SU-DHL-6 (cell line): ENCODE measurements around the gene FNIP2.

Experiments used
- H2AFZ ChIP-seq: fragments of 200-600 bp; sonication (generic); 2 replicates; pipeline ENCODE4 v1.6.1; 2014; ENCODE audit warnings: low read depth, mild to moderate bottlenecking, moderate library complexity, mixed read lengths, antibody characterized with exemption, low read length; ENCODE audit not compliant: severe bottlenecking
- H3F3A ChIP-seq: fragments of 200-600 bp; shearing (Covaris generic); 2 replicates; pipeline ENCODE4 v1.6.0; 2016; ENCODE audit warnings: antibody characterized with exemption, mild to moderate bottlenecking; ENCODE audit not compliant: insufficient read depth
- H3K27ac ChIP-seq: fragments of 200-600 bp; sonication (generic); 2 replicates; pipeline ENCODE4 v1.5.1; 2016; ENCODE audit warnings: low read depth, mild to moderate bottlenecking, low read length, moderate library complexity, mixed read lengths
- H3K27me3 ChIP-seq: fragments of 200-600 bp; sonication (generic), shearing (Covaris generic); 2 replicates; pipeline ENCODE4 v1.6.0; 2014; ENCODE audit warnings: mild to moderate bottlenecking, low read length
- H3K36me3 ChIP-seq: fragments of 200-600 bp; sonication (generic); 2 replicates; pipeline ENCODE4 v1.6.1; 2014; ENCODE audit warnings: mild to moderate bottlenecking, low read length, mixed read lengths
- H3K4me2 ChIP-seq: fragments of 300-600, 200-600 bp; shearing (Covaris generic), sonication (generic); 2 replicates; pipeline ENCODE4 v1.6.0; 2014; ENCODE audit warnings: low read length, low read depth, mild to moderate bottlenecking; ENCODE audit not compliant: poor library complexity, severe bottlenecking
- H3K4me3 ChIP-seq: fragments of 200-600 bp; sonication (generic); 2 replicates; pipeline ENCODE4 v1.5.1; 2014; ENCODE audit warnings: antibody characterized with exemption, low read length, mild to moderate bottlenecking, mixed read lengths; ENCODE audit not compliant: insufficient read depth, poor library complexity, severe bottlenecking
- H3K79me2 ChIP-seq: fragments of 200-600 bp; sonication (generic); 2 replicates; pipeline ENCODE4 v1.6.1; 2014; ENCODE audit warnings: mild to moderate bottlenecking, low read length, moderate library complexity; ENCODE audit not compliant: insufficient read depth
- H3K9ac ChIP-seq: fragments of 200-600 bp; sonication (generic); 2 replicates; pipeline ENCODE4 v1.7.0; 2014; ENCODE audit warnings: mild to moderate bottlenecking, low read length
- H3K9me2 ChIP-seq: fragments of 200-600 bp; sonication (generic); replicated peaks from 2 replicates; pipeline ENCODE4 v1.6.1; 2014; ENCODE audit warnings: low read length; ENCODE audit not compliant: insufficient read depth
- H3K9me3 ChIP-seq: fragments of 200-600 bp; sonication (generic); 2 replicates; pipeline ENCODE4 v1.6.1; 2014; ENCODE audit warnings: low read length, mixed read lengths; ENCODE audit not compliant: insufficient read depth
- H4K20me1 ChIP-seq: fragments of 200-600 bp; sonication (generic); 2 replicates; pipeline ENCODE4 v1.6.1; 2014; ENCODE audit warnings: low read depth, mild to moderate bottlenecking, antibody characterized with exemption, low read length, moderate library complexity, mixed read lengths
- EZH2phosphoT487 ChIP-seq: fragments of 200-600 bp; sonication (generic), shearing (Covaris generic); conservative IDR thresholded peaks from 2 replicates; pipeline ENCODE4 v1.6.1; 2018; ENCODE audit warnings: mild to moderate bottlenecking, antibody characterized with exemption, low read length, moderate library complexity, mixed read lengths
- TF ChIP-seq, protein P1 (sequence below): fragments of 200-600 bp; sonication (generic); IDR thresholded peaks from one replicate; pipeline ENCODE4 v1.5.1; 2017; ENCODE audit warnings: antibody characterized with exemption, mild to moderate bottlenecking, low read length, moderate library complexity; ENCODE audit not compliant: insufficient read depth, poor library complexity, severe bottlenecking

Gene FNIP2

DNA sequence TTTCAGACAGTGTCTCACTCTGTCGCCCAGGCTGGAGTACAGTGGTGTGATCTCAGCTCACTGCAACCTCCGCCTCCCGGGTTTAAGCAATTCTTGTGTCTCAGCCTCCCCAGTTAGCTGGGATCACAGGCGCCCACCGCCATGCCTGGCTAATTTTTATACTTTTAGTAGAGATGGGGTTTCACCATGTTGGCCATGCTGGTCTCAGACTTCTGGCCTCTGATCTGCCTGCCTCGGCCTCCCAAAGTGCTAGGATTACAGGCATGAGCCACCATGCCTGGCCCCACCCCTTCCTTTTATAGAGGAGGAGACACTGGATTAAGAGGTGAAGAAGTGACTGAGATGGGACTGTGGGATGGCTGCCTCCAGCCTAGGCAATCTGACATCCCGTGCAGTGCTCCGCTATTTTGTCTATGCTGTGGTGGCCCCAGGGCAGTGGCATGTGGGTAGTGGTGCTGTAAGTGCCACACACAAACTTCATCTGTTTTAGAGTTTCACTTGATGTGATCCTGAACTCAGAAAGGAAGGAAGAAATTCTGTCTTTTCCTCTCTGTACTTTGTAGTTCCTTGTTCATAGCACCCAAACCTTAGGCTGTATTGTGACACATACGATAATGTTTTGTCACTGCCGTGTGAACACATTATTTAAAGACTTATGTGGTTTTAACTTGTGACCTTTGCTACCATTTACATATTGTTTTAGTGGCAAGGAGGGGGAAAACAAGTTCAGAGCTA is 48.9 kb downstream of the FNIP2 start:
- H2AFZ ChIP-seq: no peak overlapping the region
- no peak overlapping the region for H3K4me3 ChIP-seq
- H3K27ac ChIP-seq: no peak overlapping the region
- H3K4me2 ChIP-seq: no peak overlapping the region
- H3F3A ChIP-seq: no peaks in the 10 kb centered on the region
- no peaks in the 10 kb centered on the region for H3K27me3 ChIP-seq
- no peaks in the 10 kb centered on the region for H4K20me1 ChIP-seq
- H3K36me3 ChIP-seq: no peaks in the 10 kb centered on the region
- no peaks in the 10 kb centered on the region for H3K9me3 ChIP-seq
- TF ChIP-seq EZH2phosphoT487: no peak
- TF ChIP-seq, protein P1, sequence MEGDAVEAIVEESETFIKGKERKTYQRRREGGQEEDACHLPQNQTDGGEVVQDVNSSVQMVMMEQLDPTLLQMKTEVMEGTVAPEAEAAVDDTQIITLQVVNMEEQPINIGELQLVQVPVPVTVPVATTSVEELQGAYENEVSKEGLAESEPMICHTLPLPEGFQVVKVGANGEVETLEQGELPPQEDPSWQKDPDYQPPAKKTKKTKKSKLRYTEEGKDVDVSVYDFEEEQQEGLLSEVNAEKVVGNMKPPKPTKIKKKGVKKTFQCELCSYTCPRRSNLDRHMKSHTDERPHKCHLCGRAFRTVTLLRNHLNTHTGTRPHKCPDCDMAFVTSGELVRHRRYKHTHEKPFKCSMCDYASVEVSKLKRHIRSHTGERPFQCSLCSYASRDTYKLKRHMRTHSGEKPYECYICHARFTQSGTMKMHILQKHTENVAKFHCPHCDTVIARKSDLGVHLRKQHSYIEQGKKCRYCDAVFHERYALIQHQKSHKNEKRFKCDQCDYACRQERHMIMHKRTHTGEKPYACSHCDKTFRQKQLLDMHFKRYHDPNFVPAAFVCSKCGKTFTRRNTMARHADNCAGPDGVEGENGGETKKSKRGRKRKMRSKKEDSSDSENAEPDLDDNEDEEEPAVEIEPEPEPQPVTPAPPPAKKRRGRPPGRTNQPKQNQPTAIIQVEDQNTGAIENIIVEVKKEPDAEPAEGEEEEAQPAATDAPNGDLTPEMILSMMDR: no peak
- H3K9ac ChIP-seq: no peak overlapping the region
- no peaks in the 10 kb centered on the region for H3K9me2 ChIP-seq
- no peaks in the 10 kb centered on the region for H3K79me2 ChIP-seq

DNA sequence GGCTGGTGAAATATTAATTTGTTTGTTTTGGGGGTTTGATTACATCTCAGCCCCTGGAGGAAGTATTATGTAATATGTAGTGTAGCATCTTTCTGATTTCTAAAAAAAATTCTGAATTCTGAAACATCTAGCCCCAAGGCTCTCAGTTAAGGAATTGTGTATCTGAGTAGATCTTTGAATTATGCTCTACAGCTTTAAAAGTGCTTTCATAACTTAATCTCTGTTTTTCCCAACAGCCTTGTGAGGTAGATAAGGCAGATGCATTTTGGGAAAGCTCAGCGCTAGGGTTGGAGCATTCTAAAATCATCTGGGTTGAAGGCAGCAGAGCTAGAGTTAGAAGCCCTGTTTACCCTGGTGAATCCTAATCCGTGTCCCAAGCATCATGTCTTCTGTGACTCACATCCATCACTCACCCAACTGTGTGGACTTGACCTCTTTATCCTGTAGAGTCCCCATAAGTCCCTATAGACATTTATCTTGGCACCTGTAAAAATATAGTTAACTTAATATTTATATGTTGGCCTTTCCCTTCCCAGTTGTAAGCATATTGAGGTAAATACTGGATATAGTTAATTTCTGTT is 49.8 kb downstream of the FNIP2 start:
- H3K27me3 ChIP-seq: no peaks in the 10 kb centered on the region

DNA sequence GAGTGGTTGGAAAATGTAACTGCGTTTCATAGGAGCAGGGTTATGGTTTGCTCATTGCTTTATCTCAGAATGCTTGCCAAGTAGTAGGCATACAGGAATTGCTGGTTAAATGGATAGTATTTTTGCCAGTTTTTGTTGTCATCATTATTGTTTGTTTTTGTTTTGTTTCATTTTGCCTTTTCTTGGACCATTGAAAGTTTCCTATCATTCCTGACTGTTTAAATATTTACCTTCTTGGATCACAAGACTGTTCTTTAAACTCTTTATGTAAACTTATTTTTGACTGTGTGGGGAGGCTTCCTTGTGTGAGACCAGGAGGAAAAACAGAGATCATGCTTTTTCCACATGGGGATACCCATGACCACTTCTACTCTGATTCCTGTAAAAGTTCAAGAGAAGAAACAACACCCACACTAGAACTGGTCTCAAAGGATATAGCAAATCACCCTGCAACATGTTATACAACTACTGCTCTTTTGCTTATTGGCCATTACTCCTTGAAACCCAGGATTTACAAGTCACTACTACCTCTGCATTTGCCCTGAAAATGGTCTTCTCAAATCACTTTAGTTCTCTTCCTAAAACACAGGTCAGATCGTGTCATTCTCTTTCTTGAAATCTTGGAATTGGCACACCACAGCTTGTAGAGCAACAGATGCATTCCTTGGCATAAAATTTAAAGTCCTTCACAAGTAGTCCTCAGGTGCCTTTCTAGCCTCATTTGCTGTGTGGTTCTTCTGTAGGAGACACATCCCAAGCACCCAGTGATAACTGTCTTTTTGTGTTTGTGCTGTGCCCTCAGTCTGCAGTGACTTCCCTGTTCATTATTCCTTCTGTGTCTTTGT is 51.3 kb downstream of the FNIP2 start:
- H3K27me3 ChIP-seq: no peaks in the 10 kb centered on the region
- H3K9me3 ChIP-seq: no peaks in the 10 kb centered on the region
- TF ChIP-seq EZH2phosphoT487: no peak
- TF ChIP-seq, protein P1: no peak
- no peak overlapping the region for H2AFZ ChIP-seq
- no peak overlapping the region for H3K27ac ChIP-seq
- no peaks in the 10 kb centered on the region for H4K20me1 ChIP-seq
- no peaks in the 10 kb centered on the region for H3F3A ChIP-seq
- H3K36me3 ChIP-seq: no peaks in the 10 kb centered on the region
- H3K79me2 ChIP-seq: no peaks in the 10 kb centered on the region
- no peak overlapping the region for H3K9ac ChIP-seq
- no peak overlapping the region for H3K4me2 ChIP-seq
- H3K4me3 ChIP-seq: no peak overlapping the region
- no peaks in the 10 kb centered on the region for H3K9me2 ChIP-seq

More for the DNA sequence above, 49.8 kb downstream of the FNIP2 start:
- H3K4me2 ChIP-seq: no peak overlapping the region
- H3K9me3 ChIP-seq: no peaks in the 10 kb centered on the region
- H3K36me3 ChIP-seq: no peaks in the 10 kb centered on the region
- H3K9me2 ChIP-seq: no peaks in the 10 kb centered on the region
- H3F3A ChIP-seq: no peaks in the 10 kb centered on the region
- no peaks in the 10 kb centered on the region for H3K79me2 ChIP-seq
- no peaks in the 10 kb centered on the region for H4K20me1 ChIP-seq
- no peak overlapping the region for H3K9ac ChIP-seq
- H2AFZ ChIP-seq: no peak overlapping the region
- TF ChIP-seq, protein P1: no peak
- no peak for TF ChIP-seq EZH2phosphoT487
- H3K4me3 ChIP-seq: no peak overlapping the region
- H3K27ac ChIP-seq: no peak overlapping the region
